ENCODE data around the gene NACC2.

Gene NACC2

DNA sequence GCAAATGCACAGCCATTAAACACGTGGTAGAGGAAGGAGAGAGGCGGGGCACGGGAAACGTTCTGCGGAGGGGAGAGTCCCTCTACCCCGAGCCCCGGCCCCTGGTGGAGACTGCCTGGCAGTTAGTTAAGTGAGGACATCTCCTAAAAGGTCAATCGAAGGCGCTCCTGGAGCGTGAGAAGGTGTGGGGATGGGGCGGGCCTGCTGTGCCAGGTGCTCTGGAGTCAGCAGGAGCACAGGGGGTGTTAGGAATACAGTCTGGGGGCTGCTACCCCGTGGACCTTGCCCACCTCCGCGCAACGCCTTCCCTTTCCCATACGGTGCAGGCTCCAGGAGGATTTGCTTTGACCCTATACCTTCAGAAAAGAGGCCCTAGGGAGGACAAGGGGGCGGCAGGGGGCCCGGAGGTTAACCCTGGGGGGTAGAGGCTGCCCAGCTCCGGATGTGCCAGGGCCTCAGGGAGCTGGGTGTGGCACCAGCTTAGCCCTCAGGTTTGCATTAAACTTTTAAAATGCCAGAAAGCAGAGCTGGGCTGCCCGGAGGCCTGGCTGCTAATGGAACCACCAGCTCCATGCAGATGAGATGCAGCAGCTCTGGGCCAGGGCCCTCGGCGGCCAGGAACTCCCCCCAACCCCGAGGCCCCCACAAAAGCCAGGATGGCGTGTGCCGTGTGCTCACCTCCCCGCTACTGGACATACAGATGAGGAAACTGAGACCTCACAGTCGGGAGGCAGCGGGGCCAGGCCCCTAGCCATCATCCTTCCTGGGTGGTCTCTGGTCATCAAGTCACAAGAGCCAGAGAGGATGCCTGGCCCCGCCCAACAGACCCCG is 39.2 kb downstream of the NACC2 start:
- DNase-seq (ENCODE audit: low read depth), result no peak
- H3K4me3 ChIP-seq (ENCODE audit: control insufficient read depth, low read depth, low read length), result no peak overlapping the region
- TF ChIP-seq, protein P1, sequence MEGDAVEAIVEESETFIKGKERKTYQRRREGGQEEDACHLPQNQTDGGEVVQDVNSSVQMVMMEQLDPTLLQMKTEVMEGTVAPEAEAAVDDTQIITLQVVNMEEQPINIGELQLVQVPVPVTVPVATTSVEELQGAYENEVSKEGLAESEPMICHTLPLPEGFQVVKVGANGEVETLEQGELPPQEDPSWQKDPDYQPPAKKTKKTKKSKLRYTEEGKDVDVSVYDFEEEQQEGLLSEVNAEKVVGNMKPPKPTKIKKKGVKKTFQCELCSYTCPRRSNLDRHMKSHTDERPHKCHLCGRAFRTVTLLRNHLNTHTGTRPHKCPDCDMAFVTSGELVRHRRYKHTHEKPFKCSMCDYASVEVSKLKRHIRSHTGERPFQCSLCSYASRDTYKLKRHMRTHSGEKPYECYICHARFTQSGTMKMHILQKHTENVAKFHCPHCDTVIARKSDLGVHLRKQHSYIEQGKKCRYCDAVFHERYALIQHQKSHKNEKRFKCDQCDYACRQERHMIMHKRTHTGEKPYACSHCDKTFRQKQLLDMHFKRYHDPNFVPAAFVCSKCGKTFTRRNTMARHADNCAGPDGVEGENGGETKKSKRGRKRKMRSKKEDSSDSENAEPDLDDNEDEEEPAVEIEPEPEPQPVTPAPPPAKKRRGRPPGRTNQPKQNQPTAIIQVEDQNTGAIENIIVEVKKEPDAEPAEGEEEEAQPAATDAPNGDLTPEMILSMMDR (conservative IDR thresholded peaks at IDR 0.05; ENCODE audit: control insufficient read depth, insufficient read depth, low read depth, low read length), result no peak

DNA sequence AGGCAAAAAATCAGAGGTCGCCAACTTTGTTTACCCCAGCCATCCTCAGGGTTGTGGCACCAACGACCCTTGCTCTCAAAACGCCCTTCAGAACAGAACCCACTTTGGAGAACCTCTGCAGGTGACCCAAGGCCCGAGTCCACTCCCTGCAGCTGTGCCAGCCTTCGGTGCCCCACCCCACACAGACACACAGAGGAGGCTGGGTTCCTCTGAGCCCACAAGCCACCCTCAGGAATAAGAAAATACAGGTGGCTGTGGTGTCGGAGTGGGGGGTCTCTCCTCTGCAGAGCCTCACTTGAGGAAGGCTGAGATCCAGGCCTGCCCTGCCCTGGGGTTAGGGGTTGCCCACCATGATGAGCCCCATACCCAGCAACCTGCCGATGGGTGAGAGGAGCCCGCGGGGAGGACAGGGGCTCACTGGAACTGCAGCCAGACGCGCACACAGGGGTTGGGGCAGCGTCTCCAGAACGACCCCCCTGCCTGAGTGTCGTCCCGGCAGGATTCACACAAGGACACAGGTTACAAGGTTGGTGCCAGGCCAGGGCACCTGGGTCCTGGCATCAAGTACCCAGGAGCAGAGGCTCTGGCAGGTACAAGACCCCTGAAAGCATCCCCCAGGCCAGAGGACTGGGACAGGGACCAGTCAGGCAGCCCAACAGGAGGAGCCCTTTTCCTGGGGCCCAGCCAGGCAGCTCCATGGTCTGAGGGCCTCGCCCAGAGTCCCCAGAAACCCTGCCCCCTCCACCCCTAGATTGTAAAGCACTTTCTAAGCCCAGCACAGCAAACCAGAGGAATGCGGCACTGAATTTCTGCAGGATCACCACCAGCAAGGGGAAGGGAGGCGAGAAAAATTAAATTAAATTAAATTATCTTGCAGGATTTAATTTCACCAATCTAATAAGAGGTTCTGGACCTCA is 40.0 kb downstream of the NACC2 start:
- no peak for DNase-seq (ENCODE audit: low read depth)
- H3K4me3 ChIP-seq (ENCODE audit: control insufficient read depth, low read depth, low read length), result no peak overlapping the region
- TF ChIP-seq, protein P1 (conservative IDR thresholded peaks at IDR 0.05; ENCODE audit: control insufficient read depth, insufficient read depth, low read depth, low read length), result no peak

- TF ChIP-seq, protein P1 (conservative IDR thresholded peaks at IDR 0.05; ENCODE audit: control insufficient read depth, insufficient read depth, low read depth, low read length), result no peak
- H3K4me3 ChIP-seq (ENCODE audit: control insufficient read depth, low read depth, low read length), result no peak overlapping the region
- DNase-seq (ENCODE audit: low read depth), result no peak
Observed at GRCh38 chr9:136054146-136054545, 40.9 kb downstream of the NACC2 start.

GRCh38 chr9:136053757-136054142 is 41.3 kb downstream of the NACC2 start:
- TF ChIP-seq, protein P1 (conservative IDR thresholded peaks at IDR 0.05; ENCODE audit: control insufficient read depth, insufficient read depth, low read depth, low read length), result no peak
- DNase-seq (ENCODE audit: low read depth), result no peak
- H3K4me3 ChIP-seq (ENCODE audit: control insufficient read depth, low read depth, low read length), result no peak overlapping the region

GRCh38 chr9:136052991-136053756 is 41.9 kb downstream of the NACC2 start:
- no peak overlapping the region for H3K4me3 ChIP-seq (ENCODE audit: control insufficient read depth, low read depth, low read length)
- TF ChIP-seq, protein P1 (conservative IDR thresholded peaks at IDR 0.05; ENCODE audit: control insufficient read depth, insufficient read depth, low read depth, low read length), result no peak
- no peak for DNase-seq (ENCODE audit: low read depth)

DNA sequence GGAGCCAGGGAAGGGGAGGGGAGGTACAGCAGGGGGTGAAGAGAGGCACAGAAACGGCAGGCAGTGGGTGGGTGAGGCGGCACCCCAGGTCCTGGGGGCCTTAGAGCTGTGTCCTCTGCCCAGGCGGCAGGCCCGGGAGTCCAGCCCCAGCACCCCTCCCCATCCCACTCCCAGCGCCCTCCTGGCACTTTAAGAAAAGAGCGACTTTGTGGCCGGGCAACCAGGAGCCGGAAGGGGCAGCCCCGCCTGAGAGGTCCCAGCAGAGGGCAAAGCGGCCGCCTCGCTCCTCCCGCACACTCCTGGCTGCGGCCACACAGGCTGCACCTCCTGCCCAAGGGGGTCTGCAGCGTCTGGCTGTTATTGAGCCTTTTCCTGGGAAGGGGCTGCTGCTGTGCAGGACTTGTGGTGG is 42.6 kb downstream of the NACC2 start:
- no peak overlapping the region for H3K4me3 ChIP-seq (ENCODE audit: control insufficient read depth, low read depth, low read length)
- DNase-seq (ENCODE audit: low read depth), result no peak
- TF ChIP-seq, protein P1 (conservative IDR thresholded peaks at IDR 0.05; ENCODE audit: control insufficient read depth, insufficient read depth, low read depth, low read length), result no peak

Data from fibroblast of mammary gland (primary cell).